ENCODE results near the gene GMCL1.

GMCL1 gene

DNA sequence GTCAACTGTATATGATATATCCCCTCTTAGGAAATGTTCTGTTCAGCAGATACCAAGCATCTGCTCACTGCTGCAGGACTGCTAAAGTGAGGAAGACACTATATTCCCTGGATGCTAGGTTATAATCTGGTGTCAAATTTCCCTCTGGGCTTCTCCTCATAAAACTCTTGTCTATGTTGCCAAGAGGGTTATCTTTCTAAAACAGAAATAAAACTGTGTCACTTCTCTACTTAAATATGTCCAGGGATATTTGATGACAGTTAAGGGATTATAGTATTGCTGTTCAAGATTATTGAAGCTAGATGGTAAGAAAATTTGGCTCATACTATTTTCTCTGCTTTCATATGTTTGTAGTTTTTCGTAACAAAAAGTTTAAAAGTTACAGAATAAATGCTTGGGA lies 33.8 kb downstream of the GMCL1 start:
- Histone ChIP-seq H3K79me2 (ENCODE audit: control insufficient read depth, low read length) (no peaks in the 10 kb centered on the region), H4K20me1 (ENCODE audit: control insufficient read depth, insufficient read depth, low read depth, low read length) (no peaks in the 10 kb centered on the region), H3K4me3 (ENCODE audit: low read length) (no peak overlapping the region), H3F3A (ENCODE audit: control insufficient read depth, insufficient read depth) (peaks cover 5% of the 10 kb centered on the region; the same call in 1 of the 2 replicates), H3K27ac (ENCODE audit: low read depth, low read length) (no peak overlapping the region), H3K36me3 (ENCODE audit: control insufficient read depth, low read length) (peaks cover 42% of the 10 kb centered on the region), H3K27me3 (ENCODE audit: control insufficient read depth, low read length) (no peaks in the 10 kb centered on the region), H3K4me1 (ENCODE audit: control insufficient read depth, low read length) (no peaks in the 10 kb centered on the region), H3K4me2 (ENCODE audit: low read length) (no peak overlapping the region), H3K9me3 (ENCODE audit: control insufficient read depth, insufficient read depth, low read length) (no peaks in the 10 kb centered on the region), H3K9me2 (replicated peaks; ENCODE audit: control insufficient read depth, low read length) (no peaks in the 10 kb centered on the region)
- TF ChIP-seq CTCF (IDR thresholded peaks at IDR 0.05; ENCODE audit: low read depth, low read length, poor library complexity, severe bottlenecking) (no peak), EZH2phosphoT487 (IDR thresholded peaks at IDR 0.05; ENCODE audit: borderline replicate concordance, low read length) (no peak)

DNA sequence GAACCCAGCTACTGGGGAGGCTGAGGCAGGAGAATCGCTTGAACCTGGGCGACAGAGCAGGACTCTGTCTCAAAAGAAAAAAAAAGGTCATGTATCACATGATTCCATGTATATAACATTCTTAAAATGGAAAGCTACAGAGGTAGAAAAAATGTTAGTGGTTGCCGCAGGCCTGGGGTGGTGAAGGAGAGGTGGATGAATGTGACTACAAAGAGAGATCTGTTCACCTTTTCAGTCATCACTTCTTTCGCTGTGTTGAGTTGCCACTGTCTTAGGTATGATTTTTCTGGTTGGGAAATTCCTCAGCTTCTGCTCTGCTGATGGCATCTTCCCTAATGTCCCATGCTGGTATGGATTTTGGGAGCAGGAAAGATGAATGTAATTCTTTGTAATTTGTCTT lies 59.0 kb downstream of the GMCL1 start:
- peaks cover 1% of the 10 kb centered on the region for H3K79me2 ChIP-seq (ENCODE audit: control insufficient read depth, low read length)
- H3K27ac ChIP-seq (ENCODE audit: low read depth, low read length) = no peak overlapping the region
- no peaks in the 10 kb centered on the region for H3K9me3 ChIP-seq (ENCODE audit: control insufficient read depth, insufficient read depth, low read length)
- H3K27me3 ChIP-seq (ENCODE audit: control insufficient read depth, low read length) = no peaks in the 10 kb centered on the region
- H3K4me3 ChIP-seq (ENCODE audit: low read length) = no peak overlapping the region
- no peaks in the 10 kb centered on the region for H4K20me1 ChIP-seq (ENCODE audit: control insufficient read depth, insufficient read depth, low read depth, low read length)
- peaks cover under 1% of the 10 kb centered on the region; the same call in 1 of the 2 replicates for H3F3A ChIP-seq (ENCODE audit: control insufficient read depth, insufficient read depth)
- H3K4me1 ChIP-seq (ENCODE audit: control insufficient read depth, low read length) = peaks cover 5% of the 10 kb centered on the region
- no peaks in the 10 kb centered on the region for H3K36me3 ChIP-seq (ENCODE audit: control insufficient read depth, low read length)
- H3K9me2 ChIP-seq (replicated peaks; ENCODE audit: control insufficient read depth, low read length) = no peaks in the 10 kb centered on the region
- H3K4me2 ChIP-seq (ENCODE audit: low read length) = no peak overlapping the region
- TF ChIP-seq EZH2phosphoT487 (IDR thresholded peaks at IDR 0.05; ENCODE audit: borderline replicate concordance, low read length) (no peak), CTCF (IDR thresholded peaks at IDR 0.05; ENCODE audit: low read depth, low read length, poor library complexity, severe bottlenecking) (no peak)

DNA sequence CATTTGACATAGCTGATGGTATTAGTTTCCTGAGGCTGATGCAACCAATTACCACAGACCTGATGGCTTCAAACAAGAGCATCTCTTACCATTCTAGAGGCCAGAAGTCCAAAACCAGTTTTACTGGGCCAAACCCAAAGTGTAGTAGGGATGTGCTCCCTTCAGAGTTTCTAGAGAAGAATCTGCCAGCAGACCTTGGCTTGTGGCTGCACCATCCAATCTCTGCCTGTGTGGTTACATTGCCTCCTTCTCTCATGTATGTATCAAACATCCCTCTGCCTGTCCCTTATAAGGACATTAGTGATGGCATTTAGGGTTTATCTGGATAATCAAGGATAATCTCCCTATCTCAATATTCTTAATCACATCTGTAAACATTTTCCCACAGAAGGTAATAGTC lies 59.8 kb downstream of the GMCL1 start:
- H3K4me3 ChIP-seq (ENCODE audit: low read length) = no peak overlapping the region
- TF ChIP-seq EZH2phosphoT487 (IDR thresholded peaks at IDR 0.05; ENCODE audit: borderline replicate concordance, low read length) (no peak), CTCF (IDR thresholded peaks at IDR 0.05; ENCODE audit: low read depth, low read length, poor library complexity, severe bottlenecking) (no peak)
- peaks cover 8% of the 10 kb centered on the region for H3K4me1 ChIP-seq (ENCODE audit: control insufficient read depth, low read length)
- H3F3A ChIP-seq (ENCODE audit: control insufficient read depth, insufficient read depth) = no peaks in the 10 kb centered on the region
- H3K36me3 ChIP-seq (ENCODE audit: control insufficient read depth, low read length) = 0 out of 2 replicates have a peak, but pooled peaks cover 4% of the 10 kb centered on the region
- H4K20me1 ChIP-seq (ENCODE audit: control insufficient read depth, insufficient read depth, low read depth, low read length) = no peaks in the 10 kb centered on the region
- no peaks in the 10 kb centered on the region for H3K9me2 ChIP-seq (replicated peaks; ENCODE audit: control insufficient read depth, low read length)
- H3K79me2 ChIP-seq (ENCODE audit: control insufficient read depth, low read length) = peaks cover 10% of the 10 kb centered on the region
- no peaks in the 10 kb centered on the region for H3K27me3 ChIP-seq (ENCODE audit: control insufficient read depth, low read length)
- H3K4me2 ChIP-seq (ENCODE audit: low read length) = no peak overlapping the region
- no peaks in the 10 kb centered on the region for H3K9me3 ChIP-seq (ENCODE audit: control insufficient read depth, insufficient read depth, low read length)
- no peak overlapping the region for H3K27ac ChIP-seq (ENCODE audit: low read depth, low read length)

All from DOHH2 (cell line).